Thyroid gland (tissue), 4 donors: ENCODE measurements around the gene RFX4. TPM values are rescaled to one million over a fixed set of nuclear protein-coding genes. Genes with fewer than 3 reads are reported as not detected.

ENCODE experiments used
- DNase-seq, 2 donors: peaks; one replicate each; pipeline ENCODE4 v3.0.0-alpha.2; 2019
- H3K27ac ChIP-seq, 3 donors: fragments of 200-600 bp; sonication (generic); 1 replicate in 2 of 3; 2 replicates in 1 of 3; pipeline ENCODE4 v1.5.1; 2016 to 2019; ENCODE audit warnings: mild to moderate bottlenecking in 1 of 3, moderate library complexity in 1 of 3
- H3K27me3 ChIP-seq: fragments of 200-600 bp; sonication (generic); one replicate; pipeline ENCODE4 v1.5.1; 2019
- H3K36me3 ChIP-seq, 2 donors: fragments of 200-600 bp; sonication (generic); one replicate each; pipeline ENCODE4 v1.5.1; 2016 to 2019
- H3K4me1 ChIP-seq, 2 donors: fragments of 200-600 bp; sonication (generic); one replicate each; pipeline ENCODE4 v1.5.1; 2017 to 2019
- H3K4me3 ChIP-seq, 3 donors: fragments of 200-600 bp; sonication (generic); replicated peaks in 1 of 3; 1 replicate in 2 of 3; 2 replicates in 1 of 3; pipeline ENCODE4 v1.5.1; 2016; ENCODE audit warnings: mild to moderate bottlenecking in 1 of 3
- H3K9me3 ChIP-seq: fragments of 200-600 bp; sonication (generic); one replicate; pipeline ENCODE4 v1.5.1; 2017
- CTCF ChIP-seq, 6 experiments: fragments of 200-600 bp in 3 of 6; fragments of 450-650 bp in 3 of 6; sonication (generic) in 3 of 6; IDR thresholded peaks; one replicate each; pipeline ENCODE4 v1.5.1; 2016 to 2019; ENCODE audit warnings: antibody characterized with exemption in 6 of 6, mild to moderate bottlenecking in 2 of 6, inconsistent platforms in 1 of 6, moderate library complexity in 1 of 6
- POLR2A ChIP-seq, 2 donors: fragments of 450-650 bp; IDR thresholded peaks; one replicate each; pipeline ENCODE4 v1.6.1; 2017; ENCODE audit warnings: antibody characterized with exemption in 2 of 2, mild to moderate bottlenecking in 2 of 2, moderate library complexity in 1 of 2
- WGBS, 2 donors: methylation state at CpG; one replicate each; pipeline ENCODE4 v1.1.5; 2017; 5-methylcytosine and 5-hydroxymethylcytosine counted together
- intact Hi-C: fragments of 100-400 bp; cut with DNase I; formaldehyde crosslinking; loops from one replicate; pipeline ENCODE4 v1.15.1; 2023
- total RNA-seq, 4 donors: library from RNA; depleted of rRNA; stranded (reverse); fragments of >200 nt; gene quantifications; one replicate each; pipeline ENCODE4 v1.2.3, GENCODE V29; 2016

The RFX4 gene
- total RNA-seq, 4 donors from 2014 or later: 0.27 to 0.45 TPM; not detected in 2

DNA sequence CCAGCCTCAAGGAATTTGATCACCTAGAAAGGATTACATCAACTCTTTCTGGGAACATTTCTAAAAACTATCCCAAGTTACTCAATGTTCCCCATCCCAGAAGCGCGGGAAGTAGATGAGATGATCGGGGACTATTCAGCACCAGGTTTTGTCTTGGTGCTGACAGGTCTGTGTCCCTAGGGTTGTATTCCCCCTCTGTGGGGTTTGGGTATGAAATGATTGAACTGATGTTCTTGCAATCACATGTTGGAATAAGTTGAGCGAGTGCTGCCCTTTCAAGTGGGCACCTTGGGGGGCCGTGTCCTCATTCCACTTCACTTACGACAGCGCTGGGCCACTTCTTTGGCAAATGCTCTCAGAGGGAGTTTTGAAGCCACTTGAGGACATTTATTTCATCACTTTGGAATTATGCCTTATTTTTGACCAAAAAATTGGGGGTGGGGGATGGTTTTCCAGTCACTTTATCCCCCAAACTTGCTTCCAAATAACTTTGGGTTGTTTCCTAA is 69.8 kb downstream of the RFX4 start:
- Histone ChIP-seq H3K4me3 (no peak overlapping the region), H3K9me3 (no peaks in the 10 kb centered on the region), H3K4me1 (peaks cover 7 to 8% of the 10 kb centered on the region in 2 donors), H3K27ac (no peak overlapping the region), H3K36me3 (no peaks in the 10 kb centered on the region), H3K27me3 (no peaks in the 10 kb centered on the region)
- DNase-seq: peak; percentile 70 to 77
- intact Hi-C loops: no loop called here
- 54 to 69% methylated on average over 7 of the region's 7 CpGs for WGBS, 2 donors
- TF ChIP-seq POLR2A (IDR thresholded peaks at IDR 0.05) (no peak), CTCF (IDR thresholded peaks at IDR 0.05) (no peak)

DNA sequence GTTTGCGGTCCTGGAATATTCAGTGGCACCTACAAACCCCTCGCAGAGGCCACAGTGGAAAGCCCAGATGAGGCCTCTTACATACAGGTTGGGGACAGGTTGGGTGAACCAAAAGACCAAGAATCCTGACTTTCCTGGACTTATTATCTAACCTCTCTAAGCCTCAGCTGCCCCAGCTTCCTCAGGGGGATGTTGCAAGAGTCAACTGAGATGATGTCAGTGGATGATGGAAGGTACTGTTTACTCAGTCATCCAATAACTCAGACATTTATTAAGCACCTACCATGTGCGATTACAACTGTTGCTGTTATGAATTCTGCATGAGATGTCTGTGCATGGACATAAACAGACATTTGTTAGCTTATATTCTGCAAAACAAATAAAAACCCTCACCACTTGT is 72.8 kb downstream of the RFX4 start:
- H3K9me3 ChIP-seq: no peaks in the 10 kb centered on the region
- no peak overlapping the region for H3K4me3 ChIP-seq
- H3K4me1 ChIP-seq: peaks cover 7 to 8% of the 10 kb centered on the region in 2 donors
- WGBS, 2 donors: 89 to 95% methylated on average over 3 of the region's 3 CpGs
- no peak for DNase-seq
- TF ChIP-seq POLR2A (IDR thresholded peaks at IDR 0.05) (no peak), CTCF (IDR thresholded peaks at IDR 0.05) (no peak)
- intact Hi-C loops: no loop called here
- no peaks in the 10 kb centered on the region for H3K27me3 ChIP-seq
- no peak overlapping the region for H3K27ac ChIP-seq
- H3K36me3 ChIP-seq: no peaks in the 10 kb centered on the region

DNA sequence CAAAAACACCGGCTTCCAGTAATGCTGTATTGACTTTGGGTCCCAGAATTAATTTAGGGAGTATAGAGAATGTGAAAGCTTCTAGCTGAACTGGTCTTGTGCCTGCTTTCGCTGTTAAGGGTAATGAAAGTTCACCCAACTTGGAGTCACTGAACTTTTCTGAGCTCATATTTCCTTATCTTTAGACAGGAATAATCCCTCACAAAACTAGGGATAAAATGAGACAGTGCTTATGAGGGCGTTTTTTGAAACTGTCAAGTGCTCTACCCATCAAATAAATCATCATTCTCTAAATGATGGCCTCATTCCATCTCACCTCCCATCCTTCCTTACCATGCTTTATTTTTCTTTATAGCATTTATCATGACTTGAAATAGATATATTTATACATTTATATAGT is 74.7 kb downstream of the RFX4 start:
- DNase-seq: no peak

GRCh38 chr12:106663385-106663784 is 80.6 kb downstream of the RFX4 start:
- no peak for DNase-seq
- H3K4me3 ChIP-seq: no peak overlapping the region
- no peaks in the 10 kb centered on the region for H3K36me3 ChIP-seq
- 87 to 93% methylated on average over 2 of the region's 2 CpGs for WGBS, 2 donors
- H3K9me3 ChIP-seq: no peaks in the 10 kb centered on the region
- no peaks in the 10 kb centered on the region for H3K27me3 ChIP-seq
- TF ChIP-seq CTCF (IDR thresholded peaks at IDR 0.05) (no peak), POLR2A (IDR thresholded peaks at IDR 0.05) (no peak)
- H3K27ac ChIP-seq: no peak overlapping the region
- intact Hi-C loops: no loop called here
- no peaks in the 10 kb centered on the region for H3K4me1 ChIP-seq

More for the DNA sequence above, 74.7 kb downstream of the RFX4 start:
- Histone ChIP-seq H3K4me1 (peaks cover 2 to 4% of the 10 kb centered on the region in 2 donors), H3K9me3 (no peaks in the 10 kb centered on the region), H3K4me3 (no peak overlapping the region), H3K27ac (no peak overlapping the region), H3K27me3 (no peaks in the 10 kb centered on the region), H3K36me3 (no peaks in the 10 kb centered on the region)
- TF ChIP-seq POLR2A (IDR thresholded peaks at IDR 0.05): no peak
- TF ChIP-seq CTCF (IDR thresholded peaks at IDR 0.05): no peak
- intact Hi-C loops: no loop called here
- 76 to 83% methylated on average over 3 of the region's 3 CpGs for WGBS, 2 donors

DNA sequence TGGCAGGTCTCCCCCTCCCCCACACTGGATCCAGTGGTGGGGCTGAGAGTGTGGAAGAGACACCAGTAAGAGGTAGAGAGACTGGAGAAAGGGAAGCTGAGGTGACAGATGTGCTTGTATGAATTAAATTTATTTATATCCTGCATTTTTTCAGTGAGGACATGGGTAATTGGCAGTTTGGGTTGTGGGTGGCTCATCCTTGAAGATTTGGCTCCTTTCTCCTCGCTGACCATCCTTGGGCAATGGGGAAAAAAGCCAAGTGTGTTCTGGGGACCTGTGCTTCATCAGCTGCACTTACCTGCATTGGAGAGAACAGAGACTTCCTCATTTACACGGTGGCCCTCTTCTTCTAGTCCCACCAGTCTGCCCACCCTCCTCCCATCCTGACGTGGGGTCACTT is 86.4 kb downstream of the RFX4 start:
- DNase-seq: no peak
- H3K4me3 ChIP-seq: no peak overlapping the region
- no peak overlapping the region for H3K27ac ChIP-seq
- H3K36me3 ChIP-seq: no peaks in the 10 kb centered on the region
- no peaks in the 10 kb centered on the region for H3K27me3 ChIP-seq
- no peaks in the 10 kb centered on the region for H3K9me3 ChIP-seq
- 66 to 72% methylated on average over 3 of the region's 3 CpGs for WGBS, 2 donors
- H3K4me1 ChIP-seq: no peaks in the 10 kb centered on the region
- intact Hi-C loops: no loop called here
- TF ChIP-seq POLR2A (IDR thresholded peaks at IDR 0.05) (no peak), CTCF (IDR thresholded peaks at IDR 0.05) (no peak)
